Stromal cell of bone marrow (primary cell): ENCODE measurements around the gene PLA2G4D.

Experiments
- DNase-seq: peaks from one replicate; pipeline ENCODE4 v3.0.0-alpha.2; 2012; ENCODE audit warnings: low read depth

The PLA2G4D gene

GRCh38 chr15:42090781-42091180 is 3.6 kb downstream of the PLA2G4D start:
- DNase-seq = no peak

- no peak for DNase-seq
These were observed 4.0 kb downstream of the PLA2G4D start for GRCh38 chr15:42090370-42090769.

- no peak for DNase-seq
These were observed 4.4 kb downstream of the PLA2G4D start for GRCh38 chr15:42089942-42090341.

GRCh38 chr15:42088801-42089640 is 5.3 kb downstream of the PLA2G4D start:
- DNase-seq = no peak

GRCh38 chr15:42087926-42088800 is 6.2 kb downstream of the PLA2G4D start:
- DNase-seq = no peak

- DNase-seq = no peak
These were observed 6.9 kb downstream of the PLA2G4D start for GRCh38 chr15:42087460-42087859.

GRCh38 chr15:42085721-42086120 is 8.6 kb downstream of the PLA2G4D start:
- no peak for DNase-seq

- no peak for DNase-seq
These were observed 9.1 kb downstream of the PLA2G4D start for GRCh38 chr15:42085236-42085605.

GRCh38 chr15:42084465-42085235 is 9.7 kb downstream of the PLA2G4D start:
- peak; percentile 31 for DNase-seq

- no peak for DNase-seq
These were observed 10.4 kb downstream of the PLA2G4D start for GRCh38 chr15:42083916-42084315.

GRCh38 chr15:42083605-42083908 is 10.8 kb downstream of the PLA2G4D start:
- no peak for DNase-seq

GRCh38 chr15:42082823-42083604 is 11.3 kb downstream of the PLA2G4D start:
- no peak for DNase-seq

- no peak for DNase-seq
These were observed 12.2 kb downstream of the PLA2G4D start for GRCh38 chr15:42082141-42082540.

- no peak for DNase-seq
These were observed 13.2 kb downstream of the PLA2G4D start for GRCh38 chr15:42080919-42081830.

GRCh38 chr15:42080186-42080918 is 14.0 kb downstream of the PLA2G4D start:
- DNase-seq = no peak

- no peak for DNase-seq
These were observed 14.9 kb downstream of the PLA2G4D start for GRCh38 chr15:42079401-42079908.

GRCh38 chr15:42078903-42079302 is 15.5 kb downstream of the PLA2G4D start:
- DNase-seq = no peak

GRCh38 chr15:42077689-42078088 is 16.7 kb downstream of the PLA2G4D start:
- no peak for DNase-seq

- DNase-seq = no peak
These were observed 20.9 kb downstream of the PLA2G4D start for GRCh38 chr15:42073418-42073817.
